HG03135 (cell line): ENCODE results near the gene ZNF654.
"Not testable (repeated sequence)": the region's sequence is repeated elsewhere in the genome, so short reads cannot be mapped to it uniquely, and the experiment has no call there.

Experiments
- ATAC-seq: cut with Tn5 transposase; IDR thresholded peaks from one replicate; pipeline ENCODE4 v1.9.1; 2021; ENCODE audit warnings: mild to moderate bottlenecking, moderate library complexity; ENCODE audit not compliant: unreplicated experiment

Gene ZNF654

DNA sequence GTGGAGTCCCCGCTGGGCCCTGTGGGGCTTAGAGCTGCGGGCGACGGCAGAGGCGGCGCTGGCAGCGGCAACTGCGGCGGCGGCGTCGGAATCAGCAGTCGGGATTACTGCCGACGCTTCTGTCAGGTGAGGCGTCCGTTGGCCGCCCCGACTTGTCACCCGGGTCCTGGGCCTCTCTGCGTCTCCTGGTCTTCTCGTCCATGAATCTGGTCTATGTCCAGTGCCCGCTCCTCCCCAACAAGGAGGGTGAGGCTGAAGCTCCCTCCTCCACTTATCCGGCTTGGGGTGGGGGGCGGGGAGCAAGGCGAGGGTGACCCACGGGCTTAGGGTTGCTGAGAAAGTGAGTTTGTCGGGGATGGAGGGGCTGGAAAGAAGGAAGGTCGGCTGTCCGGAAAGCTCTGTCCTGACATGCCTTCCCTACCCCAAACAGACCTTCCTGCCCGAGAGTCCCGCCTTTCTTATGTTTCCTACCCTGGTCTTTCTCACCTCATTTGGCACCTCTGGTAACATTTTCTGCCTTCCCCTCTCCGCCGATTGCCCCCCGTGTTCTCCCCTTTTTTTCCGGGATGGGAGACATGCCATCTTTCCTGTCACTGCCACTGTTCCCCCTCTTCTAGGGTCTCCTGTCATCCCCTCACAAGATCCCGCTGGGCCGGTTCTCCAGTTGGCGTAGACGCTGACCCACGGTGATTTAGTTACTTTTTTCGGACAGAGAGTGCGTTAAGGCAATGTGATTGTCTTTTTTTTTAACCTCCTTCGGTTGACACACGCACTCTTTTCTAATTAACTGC, 520 bp downstream of the ZNF654 start:
- peak; percentile 16 for ATAC-seq

GRCh38 chr3:88061746-88062145, 2.7 kb downstream of the ZNF654 start:
- no peak for ATAC-seq

DNA sequence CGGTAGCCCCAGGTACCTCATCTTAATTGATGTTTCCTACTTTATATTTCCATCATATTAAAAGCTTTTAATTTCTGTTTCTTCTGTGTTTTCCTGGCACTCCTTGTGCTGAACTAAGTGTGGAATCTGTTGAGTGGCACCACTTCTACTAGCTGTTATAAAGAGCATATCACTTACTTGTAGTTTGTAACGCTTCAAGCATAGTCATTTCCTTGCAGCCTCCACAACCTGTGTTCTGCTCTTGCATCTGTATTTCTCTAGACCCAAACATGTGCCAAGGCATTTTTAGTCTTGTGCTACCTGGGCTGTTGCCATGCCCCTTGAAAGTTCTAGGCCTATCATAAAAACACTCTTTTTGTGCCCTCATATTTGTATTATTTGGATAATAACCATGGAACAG, 16.0 kb downstream of the ZNF654 start:
- no peak for ATAC-seq

GRCh38 chr3:88075497-88075896, 16.4 kb downstream of the ZNF654 start:
- no peak for ATAC-seq

- ATAC-seq, result no peak
Measured at GRCh38 chr3:88076712-88077111, 17.7 kb downstream of the ZNF654 start.

- ATAC-seq, result no peak
Measured at GRCh38 chr3:88078932-88079331, 19.9 kb downstream of the ZNF654 start.

DNA sequence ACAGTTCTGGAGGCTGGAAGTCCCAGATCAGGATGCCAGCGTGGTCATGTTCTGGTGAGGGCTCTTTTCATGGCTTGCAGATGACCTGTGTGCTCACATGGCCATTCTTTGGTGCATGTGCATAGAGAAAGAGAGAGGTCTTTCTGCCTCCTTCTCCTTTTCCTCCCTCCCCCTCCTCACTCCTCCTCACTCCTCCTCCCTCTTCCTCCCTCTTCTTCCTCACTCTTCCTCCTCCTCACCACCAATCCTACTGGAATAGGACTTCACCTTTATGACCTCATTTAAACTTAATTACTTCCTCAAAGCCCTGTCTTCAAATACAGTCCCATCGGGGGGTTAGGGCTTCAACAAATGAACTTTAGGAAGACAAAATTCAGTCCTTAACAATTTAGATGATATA, 23.8 kb downstream of the ZNF654 start:
- ATAC-seq, result no peak

GRCh38 chr3:88084097-88084501, 25.0 kb downstream of the ZNF654 start:
- no peak for ATAC-seq

DNA sequence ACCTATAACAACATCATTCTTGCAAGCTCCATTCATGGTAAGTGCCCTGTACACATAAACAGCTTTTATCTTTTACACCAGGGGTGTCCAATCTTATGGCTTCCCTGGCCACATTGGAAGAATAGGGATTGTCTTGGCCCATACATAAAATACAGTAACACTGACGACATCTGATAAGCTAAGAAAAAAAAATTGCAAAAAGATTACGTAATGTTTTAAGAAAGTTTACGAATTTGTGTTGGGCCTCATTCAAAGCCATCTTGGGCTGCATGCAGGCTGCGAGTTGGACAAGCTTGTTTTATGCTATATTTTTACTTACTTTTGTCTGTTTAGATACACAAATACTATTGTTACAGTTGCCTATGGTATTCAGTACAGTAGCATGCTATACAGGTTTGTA, 31.6 kb downstream of the ZNF654 start:
- no peak for ATAC-seq

DNA sequence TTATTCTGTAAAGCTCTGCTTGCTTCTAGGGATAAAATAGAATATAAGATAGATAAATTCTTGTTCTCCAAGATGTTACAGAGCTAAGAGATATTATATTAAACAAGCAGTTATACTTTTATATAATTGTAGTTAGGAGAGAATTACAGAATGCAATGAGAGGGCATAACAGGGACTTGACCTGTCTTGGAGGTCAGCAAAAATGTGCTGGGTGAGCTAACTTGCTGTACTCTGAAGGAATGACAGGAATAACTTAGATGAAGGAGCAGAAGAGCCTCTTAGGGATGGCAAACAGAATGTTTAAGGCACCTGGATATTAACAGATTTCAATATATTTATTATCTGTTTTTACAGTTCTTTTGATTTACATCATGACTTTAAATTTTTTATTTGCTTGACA, 33.2 kb downstream of the ZNF654 start:
- no peak for ATAC-seq

DNA sequence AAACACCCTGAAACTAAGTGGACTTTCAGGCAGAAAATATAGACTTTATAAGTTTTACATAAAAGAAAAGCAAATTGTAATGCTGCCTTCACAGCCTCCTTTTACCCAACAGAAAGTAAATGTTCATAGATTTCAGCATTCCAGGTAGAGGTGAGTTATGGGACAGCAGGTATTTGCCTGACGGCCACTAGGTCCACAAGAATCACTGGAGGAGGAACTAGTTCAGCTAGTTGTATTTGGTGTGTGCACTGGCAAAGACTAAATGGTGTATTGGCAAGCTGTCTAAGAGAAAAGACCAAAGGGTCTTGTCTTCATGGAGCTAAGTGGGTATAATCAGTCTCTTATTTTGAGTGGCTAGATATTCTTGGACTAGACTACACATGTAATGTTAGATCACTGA, 34.2 kb downstream of the ZNF654 start:
- ATAC-seq, result no peak

DNA sequence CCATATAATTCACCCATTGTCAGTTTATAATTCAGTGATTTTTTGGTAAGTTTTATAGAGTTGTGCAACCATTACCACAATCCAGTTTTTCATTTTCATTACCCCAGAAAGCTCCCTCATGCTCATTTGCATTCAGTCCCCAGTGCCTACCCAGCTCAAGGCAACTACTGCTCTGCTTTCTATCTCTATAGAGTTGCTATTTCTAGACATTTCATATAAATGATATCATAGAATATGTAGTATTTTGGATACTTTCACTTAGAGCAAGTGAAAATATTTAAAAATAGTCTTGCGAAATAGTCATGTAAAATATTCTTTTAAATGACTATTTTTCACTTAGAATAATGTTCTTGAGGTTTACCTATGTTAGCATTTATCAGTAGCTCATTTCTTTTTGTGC, 42.1 kb downstream of the ZNF654 start:
- peak; percentile 62 for ATAC-seq

GRCh38 chr3:88105325-88105724, 46.3 kb downstream of the ZNF654 start:
- no peak for ATAC-seq

DNA sequence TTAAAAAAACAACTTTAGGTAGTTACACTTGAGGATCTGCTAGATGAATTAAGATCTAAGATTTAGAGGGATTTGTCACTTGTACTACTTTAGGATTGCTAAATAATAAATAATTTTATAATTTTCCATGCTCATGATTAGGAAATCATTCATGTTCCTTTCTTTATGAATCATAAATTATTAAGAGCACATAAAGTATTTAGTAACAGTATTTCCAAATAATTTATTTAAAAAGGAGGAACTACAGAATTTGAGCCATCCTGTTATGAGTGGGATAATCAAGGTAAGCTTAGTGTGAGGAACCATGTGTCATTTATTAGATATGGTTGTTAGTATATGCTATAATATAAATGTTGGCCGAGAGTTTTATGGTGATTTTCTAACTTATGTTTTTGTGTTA, 53.2 kb downstream of the ZNF654 start:
- ATAC-seq, result no peak

- ATAC-seq, result peak; percentile 89
Measured at GRCh38 chr3:88113311-88114162, 54.5 kb downstream of the ZNF654 start.

GRCh38 chr3:88114878-88115549, 56.0 kb downstream of the ZNF654 start:
- ATAC-seq, result no peak

DNA sequence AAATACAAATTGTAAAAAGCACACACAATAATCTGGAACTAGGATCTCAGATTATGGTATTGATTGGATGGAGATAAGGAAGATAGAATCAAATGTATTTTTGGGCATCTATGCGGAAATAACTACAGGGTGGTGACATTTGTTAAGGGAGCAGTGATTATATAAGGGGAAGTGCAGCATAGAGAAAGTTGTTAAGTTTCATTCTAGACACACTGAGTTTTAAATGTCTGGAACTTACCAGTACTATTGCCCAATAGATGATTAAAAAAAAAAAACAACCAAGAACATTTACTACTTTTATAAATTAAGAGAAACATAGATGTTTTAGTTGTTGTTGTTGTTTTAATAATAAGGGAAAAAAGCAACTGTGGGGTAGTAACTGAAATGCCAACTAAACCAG, 58.6 kb downstream of the ZNF654 start:
- ATAC-seq, result no peak

DNA sequence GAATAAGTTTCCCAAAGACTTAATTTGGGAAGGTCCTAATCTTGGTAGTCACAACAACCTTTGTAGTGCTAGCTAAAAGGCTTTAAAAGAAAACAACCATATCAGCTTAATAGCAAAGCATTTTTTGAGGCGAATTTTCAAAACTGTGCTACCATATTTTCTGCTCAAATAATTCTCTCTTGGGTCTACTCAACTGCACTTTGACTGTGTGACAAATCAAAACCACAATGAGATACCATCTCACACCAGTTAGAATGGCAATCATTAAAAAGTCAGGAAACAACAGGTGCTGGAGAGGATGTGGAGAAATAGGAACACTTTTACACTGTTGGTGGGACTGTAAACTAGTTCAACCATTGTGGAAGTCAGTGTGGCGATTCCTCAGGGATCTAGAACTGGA, 59.5 kb downstream of the ZNF654 start:
- ATAC-seq, result not testable (repeated sequence)

- no peak for ATAC-seq
Measured at GRCh38 chr3:88123526-88123925, 64.5 kb downstream of the ZNF654 start.

GRCh38 chr3:88131695-88132094, 72.6 kb downstream of the ZNF654 start:
- no peak for ATAC-seq

DNA sequence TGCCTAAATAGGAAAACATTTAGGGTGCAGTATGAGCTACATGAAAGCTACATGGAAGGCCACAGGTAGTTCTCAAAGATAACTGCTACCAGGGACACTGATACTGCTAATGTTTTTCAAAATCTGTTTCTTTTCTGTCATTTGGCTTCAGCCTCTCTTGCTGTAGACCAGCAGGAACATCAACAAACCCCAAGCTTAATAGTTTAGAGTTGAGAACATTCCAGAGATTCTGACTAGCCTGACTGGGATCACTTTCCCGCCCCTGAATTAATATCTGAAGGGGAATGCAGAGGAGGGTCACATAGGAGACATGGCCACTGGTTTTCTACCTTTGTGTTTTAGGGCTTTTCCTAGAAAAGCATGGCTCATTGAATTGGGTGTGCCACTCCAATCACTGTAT, 73.8 kb downstream of the ZNF654 start:
- no peak for ATAC-seq
